Astrocyte of the spinal cord (primary cell): ENCODE results near the gene RIMBP2.

ENCODE experiments used
- DNase-seq: peaks from one replicate; pipeline ENCODE4 v3.0.0; 2011; ENCODE audit warnings: low read depth, low spot score
- H3K4me3 ChIP-seq: 2 replicates; pipeline ENCODE4 v1.5.1; 2011; ENCODE audit warnings: low read depth, mild to moderate bottlenecking, low read length, moderate library complexity
- in situ Hi-C: cut with HindIII; loops from 2 replicates; pipeline ENCODE4 v1.10.0; 2017; ENCODE audit warnings: low sequenced_read_pairs
- TF ChIP-seq, protein P1 (sequence below): IDR thresholded peaks from 2 replicates; pipeline ENCODE4 v1.5.1; 2012; ENCODE audit warnings: low read depth, mild to moderate bottlenecking, low read length, inconsistent platforms

Gene RIMBP2

DNA sequence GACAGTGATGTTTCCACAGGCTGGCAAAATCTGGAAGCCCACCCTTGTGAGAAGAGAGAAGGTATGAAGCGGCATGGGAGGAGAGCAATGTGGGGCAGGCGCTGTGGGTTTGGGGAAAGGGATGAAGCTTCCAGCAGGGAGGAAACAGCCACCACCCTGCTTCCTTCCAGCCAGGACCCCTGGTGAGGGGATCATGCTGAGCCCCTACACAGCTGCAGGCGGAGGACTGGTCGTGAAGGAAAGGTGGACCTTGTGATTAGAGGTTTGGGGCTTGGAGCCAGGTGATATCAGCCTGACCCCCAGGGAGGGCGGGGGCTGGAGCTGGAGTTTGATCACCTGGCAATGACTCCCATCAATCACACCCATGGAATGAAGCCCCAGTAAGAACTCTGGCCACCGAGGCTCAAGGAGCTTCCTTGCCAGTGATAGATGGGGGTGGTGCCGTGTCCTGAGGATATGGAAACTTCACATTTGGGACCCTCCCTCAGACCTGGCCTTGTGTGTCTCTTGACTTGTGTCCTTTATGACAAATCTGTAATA is 48.6 kb downstream of the RIMBP2 start:
- DNase-seq: no peak
- TF ChIP-seq, protein P1, sequence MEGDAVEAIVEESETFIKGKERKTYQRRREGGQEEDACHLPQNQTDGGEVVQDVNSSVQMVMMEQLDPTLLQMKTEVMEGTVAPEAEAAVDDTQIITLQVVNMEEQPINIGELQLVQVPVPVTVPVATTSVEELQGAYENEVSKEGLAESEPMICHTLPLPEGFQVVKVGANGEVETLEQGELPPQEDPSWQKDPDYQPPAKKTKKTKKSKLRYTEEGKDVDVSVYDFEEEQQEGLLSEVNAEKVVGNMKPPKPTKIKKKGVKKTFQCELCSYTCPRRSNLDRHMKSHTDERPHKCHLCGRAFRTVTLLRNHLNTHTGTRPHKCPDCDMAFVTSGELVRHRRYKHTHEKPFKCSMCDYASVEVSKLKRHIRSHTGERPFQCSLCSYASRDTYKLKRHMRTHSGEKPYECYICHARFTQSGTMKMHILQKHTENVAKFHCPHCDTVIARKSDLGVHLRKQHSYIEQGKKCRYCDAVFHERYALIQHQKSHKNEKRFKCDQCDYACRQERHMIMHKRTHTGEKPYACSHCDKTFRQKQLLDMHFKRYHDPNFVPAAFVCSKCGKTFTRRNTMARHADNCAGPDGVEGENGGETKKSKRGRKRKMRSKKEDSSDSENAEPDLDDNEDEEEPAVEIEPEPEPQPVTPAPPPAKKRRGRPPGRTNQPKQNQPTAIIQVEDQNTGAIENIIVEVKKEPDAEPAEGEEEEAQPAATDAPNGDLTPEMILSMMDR: no peak
- in situ Hi-C loops: no loop called here
- H3K4me3 ChIP-seq: no peak overlapping the region

DNA sequence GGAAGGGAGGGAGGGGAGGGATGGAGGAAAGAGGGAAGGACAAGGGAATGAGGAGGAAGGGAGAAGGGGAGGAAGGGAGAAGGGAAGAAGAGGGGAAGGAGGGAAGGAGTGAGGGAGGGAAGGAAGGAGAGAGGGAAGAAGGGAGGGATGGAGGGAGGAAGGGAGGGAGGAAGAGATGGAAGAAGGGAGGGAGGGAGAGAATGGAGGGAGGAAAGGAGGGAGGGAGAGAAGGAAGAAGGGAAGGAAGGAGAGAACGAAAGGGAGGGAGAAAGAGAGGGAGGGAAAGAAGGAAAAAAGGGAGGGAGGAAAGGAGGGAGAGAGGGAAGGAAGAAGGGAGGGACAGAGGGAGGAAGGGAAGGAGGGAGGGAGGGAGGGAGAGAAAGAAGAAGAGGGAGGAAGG is 49.5 kb downstream of the RIMBP2 start:
- DNase-seq: no peak
- in situ Hi-C loops: no loop called here
- TF ChIP-seq, protein P1: no peak
- no peak overlapping the region for H3K4me3 ChIP-seq

DNA sequence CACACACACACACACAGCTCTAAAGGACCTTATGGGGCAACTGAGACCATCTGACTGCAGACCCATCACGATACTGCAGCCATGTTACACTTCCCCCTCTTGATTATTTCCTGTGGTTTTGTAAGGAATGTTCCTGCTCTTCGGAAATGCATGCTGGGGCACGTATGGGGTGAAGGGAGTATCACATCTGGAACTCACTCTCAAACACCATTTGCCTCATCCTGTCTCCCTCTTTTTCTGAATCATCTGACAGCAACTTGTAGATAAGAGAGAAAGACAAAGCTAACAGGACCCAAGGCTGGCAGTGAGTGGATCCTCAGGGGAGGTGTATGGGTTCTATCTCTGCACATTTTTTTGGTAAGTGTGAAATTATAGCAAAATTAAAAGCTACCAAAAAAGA is 50.3 kb downstream of the RIMBP2 start:
- TF ChIP-seq, protein P1: no peak
- in situ Hi-C loops: no loop called here
- DNase-seq: no peak
- no peak overlapping the region for H3K4me3 ChIP-seq

DNA sequence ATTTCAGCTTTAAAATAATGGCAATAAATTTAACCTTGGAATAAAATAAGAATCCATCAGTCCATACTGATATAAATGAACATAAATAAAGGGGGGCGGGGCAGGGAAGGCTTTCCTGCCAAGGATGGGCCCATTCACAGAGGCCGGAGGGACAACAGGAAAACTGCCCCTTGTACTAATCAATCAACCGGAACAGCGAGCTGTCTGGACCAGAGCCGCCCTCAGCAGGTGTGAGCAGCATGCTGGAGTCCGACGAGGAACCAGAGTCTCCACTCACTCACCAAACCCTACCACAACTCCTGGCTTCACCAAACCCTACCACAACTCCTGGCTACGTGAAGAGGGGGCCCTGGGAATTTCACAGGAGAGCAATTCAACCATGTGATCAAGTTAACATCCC is 51.3 kb downstream of the RIMBP2 start:
- in situ Hi-C loops: no loop called here
- no peak overlapping the region for H3K4me3 ChIP-seq
- TF ChIP-seq, protein P1: no peak
- DNase-seq: no peak

DNA sequence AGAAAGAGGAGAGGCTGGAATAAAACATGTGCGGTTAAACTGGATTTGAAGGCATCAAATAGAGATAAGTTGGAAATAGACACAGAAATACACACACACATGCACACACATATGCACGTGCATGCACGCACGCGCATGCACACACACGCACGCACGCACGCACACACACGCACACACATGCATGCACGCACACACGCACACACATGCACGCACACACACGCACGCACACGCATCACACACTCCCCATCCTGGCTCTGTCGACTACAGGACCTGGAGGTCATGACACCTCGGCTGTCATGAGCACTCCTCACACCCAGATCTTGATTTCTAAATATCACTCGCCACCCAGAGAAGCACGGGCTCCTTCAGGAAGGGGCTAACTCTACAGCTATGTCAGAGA is 51.8 kb downstream of the RIMBP2 start:
- DNase-seq: no peak
- H3K4me3 ChIP-seq: no peak overlapping the region
- TF ChIP-seq, protein P1: no peak
- in situ Hi-C loops: no loop called here

DNA sequence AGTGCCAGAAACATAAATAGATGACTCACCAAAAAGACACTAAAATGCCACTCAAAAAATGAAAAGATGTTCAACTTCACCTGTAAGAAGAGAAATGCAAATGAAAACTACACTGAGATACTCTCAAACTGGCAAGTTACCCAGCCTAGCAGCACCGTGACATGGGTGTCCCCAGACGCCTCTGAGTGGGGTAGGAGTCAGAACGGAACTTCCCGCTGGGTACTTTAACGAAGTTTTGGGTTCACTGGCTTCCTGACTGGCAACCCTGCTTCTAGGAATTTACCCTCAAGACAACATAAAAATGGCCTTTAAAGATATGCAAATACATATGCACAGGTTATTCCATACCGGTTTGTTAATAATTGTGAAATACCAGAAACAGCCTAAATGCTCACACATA is 52.6 kb downstream of the RIMBP2 start:
- no peak overlapping the region for H3K4me3 ChIP-seq
- TF ChIP-seq, protein P1: no peak
- DNase-seq: no peak
- in situ Hi-C loops: no loop called here
